H1 (cell line): ENCODE measurements around the gene PTPA. TPM values are rescaled to one million over a fixed set of nuclear protein-coding genes. Genes with fewer than 3 reads are reported as not detected.

ENCODE experiments used
- polyA plus RNA-seq, 7 experiments: library from polyadenylated mRNA; depleted of rRNA in 3 of 7; stranded (reverse) in 5 of 7; unstranded in 2 of 7; fragments of >200 nt in 5 of 7; fragments of 200-250 nt in 2 of 7; gene quantifications; 1 replicate in 5 of 7; 2 replicates in 1 of 7; 4 replicates in 1 of 7; pipeline versions ENCODE4 v1.2.1 to v1.2.3, GENCODE V29; 2011 to 2013; ENCODE audit warnings: missing spikeins in 2 of 7, mixed read lengths in 2 of 7
- total RNA-seq: library from RNA; stranded (reverse); fragmentation: NEBNext Ultra II Directional; extraction: Animal tissue kit (Norgen Biotek cat#: 25700); gene quantifications from 2 replicates; pipeline ENCODE4 v1.2.1, GENCODE V29; 2021
- TF ChIP-seq, protein P1 (sequence below), 3 experiments: IDR thresholded peaks; 1 replicate in 2 of 3; 2 replicates in 1 of 3; pipeline versions ENCODE4 v1.5.1 to v1.6.1; 2011; ENCODE audit warnings: low read length in 3 of 3, mild to moderate bottlenecking in 3 of 3, inconsistent platforms in 2 of 3, low read depth in 1 of 3, moderate library complexity in 1 of 3; ENCODE audit not compliant: insufficient read depth in 1 of 3; ENCODE audit errors: control extremely low read depth in 1 of 3

The PTPA gene
- total and polyA plus RNA-seq, 2 of the 8 experiments (the other 6 are each of a cell fraction or from before 2014, with no cell fraction given), result 114 to 145 TPM

DNA sequence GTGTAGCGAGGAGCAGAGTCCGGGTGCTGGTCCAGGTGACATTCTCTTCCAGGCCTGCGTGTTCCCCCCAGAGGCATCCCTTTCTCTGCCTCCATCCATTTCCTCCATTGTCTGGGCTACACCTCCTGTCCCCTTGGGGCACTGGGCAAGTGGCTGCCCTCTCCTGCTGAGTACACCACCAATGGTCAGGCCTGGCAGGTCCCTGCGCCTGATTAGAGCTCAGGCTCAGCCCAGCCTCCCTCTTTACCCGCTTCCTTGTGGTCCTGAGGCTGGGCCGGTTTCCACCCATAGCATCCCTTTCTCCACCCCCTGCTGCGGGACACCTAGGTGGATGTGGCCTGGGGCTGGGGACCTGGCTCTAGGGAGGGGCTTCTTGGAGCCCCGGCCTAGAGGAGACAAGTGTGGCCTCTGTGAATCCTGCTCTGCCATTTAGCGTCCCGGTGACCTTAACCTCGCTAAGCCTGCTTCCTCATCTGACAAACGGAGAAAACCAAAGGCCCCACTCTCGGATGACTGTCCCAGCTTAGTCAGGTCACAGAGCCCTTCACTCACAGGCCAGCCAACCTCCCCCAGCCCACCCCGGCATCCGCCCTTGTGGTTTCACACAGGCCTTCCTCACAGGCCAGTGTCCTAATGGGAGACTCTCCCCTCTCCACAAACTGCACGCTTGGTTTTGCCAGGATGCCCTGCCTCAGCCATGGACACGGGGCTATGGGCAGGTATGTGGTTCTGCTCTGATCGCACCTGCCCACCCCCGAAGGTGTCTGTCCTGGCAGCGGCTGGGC lies 17.4 kb upstream of the PTPA start (continued):
- TF ChIP-seq, protein P1, sequence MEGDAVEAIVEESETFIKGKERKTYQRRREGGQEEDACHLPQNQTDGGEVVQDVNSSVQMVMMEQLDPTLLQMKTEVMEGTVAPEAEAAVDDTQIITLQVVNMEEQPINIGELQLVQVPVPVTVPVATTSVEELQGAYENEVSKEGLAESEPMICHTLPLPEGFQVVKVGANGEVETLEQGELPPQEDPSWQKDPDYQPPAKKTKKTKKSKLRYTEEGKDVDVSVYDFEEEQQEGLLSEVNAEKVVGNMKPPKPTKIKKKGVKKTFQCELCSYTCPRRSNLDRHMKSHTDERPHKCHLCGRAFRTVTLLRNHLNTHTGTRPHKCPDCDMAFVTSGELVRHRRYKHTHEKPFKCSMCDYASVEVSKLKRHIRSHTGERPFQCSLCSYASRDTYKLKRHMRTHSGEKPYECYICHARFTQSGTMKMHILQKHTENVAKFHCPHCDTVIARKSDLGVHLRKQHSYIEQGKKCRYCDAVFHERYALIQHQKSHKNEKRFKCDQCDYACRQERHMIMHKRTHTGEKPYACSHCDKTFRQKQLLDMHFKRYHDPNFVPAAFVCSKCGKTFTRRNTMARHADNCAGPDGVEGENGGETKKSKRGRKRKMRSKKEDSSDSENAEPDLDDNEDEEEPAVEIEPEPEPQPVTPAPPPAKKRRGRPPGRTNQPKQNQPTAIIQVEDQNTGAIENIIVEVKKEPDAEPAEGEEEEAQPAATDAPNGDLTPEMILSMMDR (IDR thresholded peaks at IDR 0.05; ENCODE audit: control extremely low read depth in 1 of 3, insufficient read depth in 1 of 3, low read depth in 1 of 3, low read length in 3 of 3), result no peak
